Upper lobe of left lung (tissue), 4 donors: ENCODE results near the gene MECP2.

Experiments used
- EP300 ChIP-seq, 4 donors: sonication (generic); formaldehyde crosslinking; IDR thresholded peaks; one replicate each; pipeline ENCODE4 v1.5.1; 2017; ENCODE audit warnings: antibody characterized with exemption in 4 of 4, control low read depth in 2 of 4
- POLR2A ChIP-seq, 4 donors: fragments of 450-650 bp; IDR thresholded peaks; one replicate each; pipeline ENCODE4 v1.5.1; 2016 to 2017; ENCODE audit warnings: antibody characterized with exemption in 4 of 4, mild to moderate bottlenecking in 2 of 4
- POLR2AphosphoS5 ChIP-seq, 2 donors: sonication (generic); formaldehyde crosslinking; IDR thresholded peaks; one replicate each; pipeline ENCODE4 v1.5.1; 2017; ENCODE audit warnings: antibody characterized with exemption in 2 of 2
- TF ChIP-seq, protein P1 (sequence below), 6 experiments: fragments of 450-650 bp in 4 of 6; fragments of 200-600 bp in 2 of 6; sonication (generic) in 2 of 6; IDR thresholded peaks; one replicate each; pipeline ENCODE4 v1.5.1; 2016 to 2019; ENCODE audit warnings: antibody characterized with exemption in 6 of 6

DNA sequence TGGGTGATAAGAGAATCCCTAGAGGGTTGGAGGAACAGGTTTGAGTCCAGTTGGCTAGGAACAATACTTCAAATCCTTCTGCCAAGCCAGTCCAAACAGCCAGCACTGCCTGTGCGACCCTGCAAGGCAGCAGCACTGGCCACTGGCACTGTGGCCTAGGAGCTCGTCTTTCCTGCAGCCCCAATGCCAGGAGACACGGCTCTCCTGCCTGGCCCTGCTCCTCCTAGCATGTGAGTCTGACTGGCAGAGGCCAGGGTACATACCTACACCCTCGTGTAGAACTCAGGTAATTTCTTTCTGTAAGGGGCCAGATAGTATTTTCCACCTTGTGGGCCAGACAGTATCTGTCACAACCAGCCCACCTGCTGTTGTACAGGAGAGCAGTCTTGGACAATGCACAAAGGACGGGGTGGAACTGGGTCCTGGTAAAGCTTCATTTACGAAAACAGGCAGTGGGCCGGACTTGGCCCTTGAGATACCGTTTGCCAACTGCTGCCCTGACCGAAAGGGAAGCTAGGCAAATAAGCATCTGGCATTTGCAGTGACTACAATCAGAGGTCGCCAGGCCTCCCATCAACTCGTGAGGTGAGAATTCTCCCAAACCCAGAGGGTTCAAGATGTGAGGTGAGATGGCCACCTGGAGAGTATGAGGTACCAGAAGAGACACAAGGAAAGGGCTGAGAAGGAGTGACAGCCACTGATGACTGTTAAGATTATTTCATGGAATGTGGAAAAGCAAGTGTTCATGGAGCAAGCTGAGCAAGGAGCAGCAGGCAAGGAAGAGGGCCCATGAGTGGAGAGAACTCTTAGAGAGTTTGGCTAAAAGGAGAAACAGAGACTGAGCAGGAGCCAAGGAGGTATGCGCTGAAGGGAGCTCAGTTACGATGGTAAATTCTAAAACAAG is 48.1 kb downstream of the MECP2 start:
- TF ChIP-seq, protein P1, sequence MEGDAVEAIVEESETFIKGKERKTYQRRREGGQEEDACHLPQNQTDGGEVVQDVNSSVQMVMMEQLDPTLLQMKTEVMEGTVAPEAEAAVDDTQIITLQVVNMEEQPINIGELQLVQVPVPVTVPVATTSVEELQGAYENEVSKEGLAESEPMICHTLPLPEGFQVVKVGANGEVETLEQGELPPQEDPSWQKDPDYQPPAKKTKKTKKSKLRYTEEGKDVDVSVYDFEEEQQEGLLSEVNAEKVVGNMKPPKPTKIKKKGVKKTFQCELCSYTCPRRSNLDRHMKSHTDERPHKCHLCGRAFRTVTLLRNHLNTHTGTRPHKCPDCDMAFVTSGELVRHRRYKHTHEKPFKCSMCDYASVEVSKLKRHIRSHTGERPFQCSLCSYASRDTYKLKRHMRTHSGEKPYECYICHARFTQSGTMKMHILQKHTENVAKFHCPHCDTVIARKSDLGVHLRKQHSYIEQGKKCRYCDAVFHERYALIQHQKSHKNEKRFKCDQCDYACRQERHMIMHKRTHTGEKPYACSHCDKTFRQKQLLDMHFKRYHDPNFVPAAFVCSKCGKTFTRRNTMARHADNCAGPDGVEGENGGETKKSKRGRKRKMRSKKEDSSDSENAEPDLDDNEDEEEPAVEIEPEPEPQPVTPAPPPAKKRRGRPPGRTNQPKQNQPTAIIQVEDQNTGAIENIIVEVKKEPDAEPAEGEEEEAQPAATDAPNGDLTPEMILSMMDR (IDR thresholded peaks at IDR 0.05) = no peak
- TF ChIP-seq POLR2A (IDR thresholded peaks at IDR 0.05) (no peak), POLR2AphosphoS5 (IDR thresholded peaks at IDR 0.05) (no peak), EP300 (IDR thresholded peaks at IDR 0.05) (no peak)
